ENCODE measurements around the gene LRRC47.

The LRRC47 gene

DNA sequence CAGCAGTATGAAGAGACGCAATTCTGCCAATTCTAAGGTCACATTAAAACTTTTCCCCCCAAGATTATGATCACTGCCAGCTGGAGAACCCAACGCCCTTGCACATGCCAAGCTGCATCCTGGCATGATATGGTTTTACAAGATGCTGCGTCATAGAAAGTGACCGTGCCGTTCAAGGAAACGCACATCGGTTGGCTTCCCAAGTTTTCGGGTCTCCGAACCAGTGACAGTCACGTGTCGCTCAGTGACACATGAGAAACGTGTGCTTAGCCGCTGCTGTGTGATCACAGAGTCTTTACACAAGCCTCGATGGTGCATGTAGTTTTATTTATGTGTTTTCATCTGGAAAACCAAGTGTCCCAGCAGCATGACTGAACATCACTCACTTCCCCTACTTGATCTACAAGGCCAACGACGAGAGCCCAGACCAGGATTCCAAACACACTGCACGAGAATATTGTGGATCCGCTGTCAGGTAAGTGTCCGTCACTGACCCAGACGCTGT, 16.3 kb downstream of the LRRC47 start:
- no peaks in the 10 kb centered on the region for H3K9me3 Mint-ChIP-seq
- H3K4me3 Mint-ChIP-seq: no peak overlapping the region
- TF ChIP-seq, protein P1, sequence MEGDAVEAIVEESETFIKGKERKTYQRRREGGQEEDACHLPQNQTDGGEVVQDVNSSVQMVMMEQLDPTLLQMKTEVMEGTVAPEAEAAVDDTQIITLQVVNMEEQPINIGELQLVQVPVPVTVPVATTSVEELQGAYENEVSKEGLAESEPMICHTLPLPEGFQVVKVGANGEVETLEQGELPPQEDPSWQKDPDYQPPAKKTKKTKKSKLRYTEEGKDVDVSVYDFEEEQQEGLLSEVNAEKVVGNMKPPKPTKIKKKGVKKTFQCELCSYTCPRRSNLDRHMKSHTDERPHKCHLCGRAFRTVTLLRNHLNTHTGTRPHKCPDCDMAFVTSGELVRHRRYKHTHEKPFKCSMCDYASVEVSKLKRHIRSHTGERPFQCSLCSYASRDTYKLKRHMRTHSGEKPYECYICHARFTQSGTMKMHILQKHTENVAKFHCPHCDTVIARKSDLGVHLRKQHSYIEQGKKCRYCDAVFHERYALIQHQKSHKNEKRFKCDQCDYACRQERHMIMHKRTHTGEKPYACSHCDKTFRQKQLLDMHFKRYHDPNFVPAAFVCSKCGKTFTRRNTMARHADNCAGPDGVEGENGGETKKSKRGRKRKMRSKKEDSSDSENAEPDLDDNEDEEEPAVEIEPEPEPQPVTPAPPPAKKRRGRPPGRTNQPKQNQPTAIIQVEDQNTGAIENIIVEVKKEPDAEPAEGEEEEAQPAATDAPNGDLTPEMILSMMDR (IDR thresholded peaks at IDR 0.05): no peak
- no peak for DNase-seq
- peak overlapping the region; percentile 42 for H3K27ac Mint-ChIP-seq
- H3K4me1 Mint-ChIP-seq: peaks cover 16% of the 10 kb centered on the region
- peaks cover 42% of the 10 kb centered on the region for H3K36me3 Mint-ChIP-seq (ENCODE audit: low read depth)
- no peaks in the 10 kb centered on the region for H3K27me3 Mint-ChIP-seq (ENCODE audit: low read depth, poor library complexity)

DNA sequence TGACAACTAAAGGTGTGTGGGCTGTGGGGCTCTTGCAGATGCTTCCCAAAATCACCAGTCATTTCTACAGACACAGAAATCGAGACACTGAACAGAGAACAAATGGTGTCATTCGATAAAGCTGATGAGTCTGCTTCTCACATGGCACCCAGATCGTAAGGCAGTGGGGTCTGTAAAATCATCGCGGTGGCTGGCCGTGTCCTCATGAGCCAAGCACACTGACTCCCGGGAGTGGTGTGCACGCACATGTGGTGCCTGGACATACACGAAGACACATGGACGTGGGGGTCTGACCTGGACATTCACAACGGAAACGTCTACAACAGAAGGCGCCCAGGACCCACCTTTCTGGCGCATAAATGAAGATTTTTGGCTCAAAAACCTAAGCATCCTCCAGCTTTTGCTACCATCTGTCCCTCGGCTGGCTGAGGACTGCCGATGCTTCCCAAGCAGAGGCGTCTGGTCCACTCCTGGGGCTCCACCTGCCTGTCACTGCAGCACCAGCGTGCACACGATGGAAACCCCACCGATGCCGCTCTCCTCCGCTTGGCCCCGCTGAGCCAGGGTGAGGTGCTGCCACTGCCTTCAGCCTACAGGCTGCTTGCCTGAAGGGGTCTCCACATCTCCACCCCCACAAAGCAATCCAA, 16.9 kb downstream of the LRRC47 start:
- Mint-ChIP-seq H3K4me1 (peaks cover 19% of the 10 kb centered on the region), H3K9me3 (no peaks in the 10 kb centered on the region), H3K27me3 (ENCODE audit: low read depth, poor library complexity) (no peaks in the 10 kb centered on the region), H3K4me3 (no peak overlapping the region), H3K36me3 (ENCODE audit: low read depth) (peaks cover 40% of the 10 kb centered on the region), H3K27ac (peak overlapping the region; percentile 42)
- no peak for DNase-seq
- TF ChIP-seq, protein P1 (IDR thresholded peaks at IDR 0.05): no peak

DNA sequence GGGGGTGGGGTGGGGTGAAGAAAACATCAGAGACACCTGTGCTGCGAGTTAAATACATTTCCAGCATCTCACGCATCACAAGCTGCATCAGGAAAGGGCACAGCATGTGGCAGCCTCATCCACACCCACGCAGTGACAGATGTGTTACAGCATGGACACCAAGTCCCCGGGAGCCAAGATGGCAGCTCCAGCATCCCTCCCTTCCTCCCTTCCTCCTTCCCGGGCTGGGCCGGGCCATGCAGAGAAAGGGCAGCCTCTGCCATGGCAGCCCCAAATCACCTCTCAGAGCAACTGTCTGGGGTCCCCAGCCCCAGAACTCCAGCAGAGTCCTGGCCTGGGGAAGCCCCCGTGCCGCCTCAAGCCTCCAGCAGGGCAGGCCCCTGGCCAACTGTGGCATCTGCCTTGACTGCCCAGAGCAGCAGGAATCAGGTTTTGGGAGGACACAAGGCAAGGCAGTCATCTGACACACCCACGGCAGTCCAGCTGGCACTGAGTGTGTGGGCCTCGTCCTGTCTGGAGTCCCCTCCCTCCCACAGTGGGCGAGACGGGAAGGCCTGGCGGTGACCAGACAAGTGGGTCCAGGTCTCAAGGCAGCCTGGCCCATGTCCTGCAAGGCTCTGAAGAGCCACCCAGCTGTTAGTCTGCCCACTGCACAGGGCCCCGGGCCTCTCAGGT, 17.6 kb downstream of the LRRC47 start:
- no peak for DNase-seq
- Mint-ChIP-seq H3K4me1 (peaks cover 26% of the 10 kb centered on the region), H3K4me3 (no peak overlapping the region), H3K27me3 (ENCODE audit: low read depth, poor library complexity) (no peaks in the 10 kb centered on the region), H3K9me3 (no peaks in the 10 kb centered on the region), H3K27ac (no peak overlapping the region), H3K36me3 (ENCODE audit: low read depth) (peaks cover 33% of the 10 kb centered on the region)
- TF ChIP-seq, protein P1 (IDR thresholded peaks at IDR 0.05): no peak

DNA sequence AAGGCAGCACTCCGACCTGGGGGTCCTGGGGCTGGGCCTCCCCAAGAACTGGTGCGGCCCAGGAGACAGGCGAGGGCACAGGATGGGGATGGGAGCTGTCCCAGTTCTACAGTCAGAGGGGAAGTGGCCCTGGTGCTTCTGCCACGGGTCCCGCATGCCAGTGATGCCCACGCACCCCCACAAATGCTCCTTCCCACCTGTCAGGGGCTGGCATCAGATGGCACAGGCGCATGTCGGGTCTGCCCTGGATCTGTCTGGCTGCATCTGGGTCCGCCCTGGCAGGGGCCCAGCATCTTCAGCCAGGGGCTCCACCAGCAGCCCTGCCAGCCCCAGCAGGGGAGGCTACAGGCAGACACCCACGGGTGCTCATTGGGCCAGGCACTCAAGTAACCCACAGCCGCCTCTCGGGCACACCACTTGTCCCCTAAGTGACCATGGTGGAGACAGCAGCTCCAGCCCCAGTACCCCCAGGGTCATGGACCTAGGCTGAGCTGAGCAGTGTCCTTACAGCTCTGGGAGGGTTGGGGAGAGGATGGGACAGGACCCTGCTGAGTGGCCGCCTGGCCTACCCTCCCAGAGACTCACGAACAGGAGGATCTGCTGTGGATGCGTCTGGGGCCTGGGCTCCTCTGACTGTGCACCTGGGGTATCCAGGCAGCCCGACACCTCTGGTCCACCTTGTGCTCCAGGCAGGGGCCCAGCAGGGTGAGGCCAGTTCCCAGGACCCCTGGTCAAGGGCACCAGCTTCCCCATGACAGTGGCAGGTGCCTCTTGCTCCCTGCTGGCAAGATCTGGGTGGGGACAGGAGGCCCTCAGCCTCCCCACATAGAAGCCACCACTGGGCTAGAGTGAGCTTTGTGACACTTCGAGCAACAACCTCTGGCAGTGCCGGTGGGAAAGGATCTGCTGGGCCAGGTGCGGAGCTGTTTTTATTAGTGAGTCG, 18.4 kb downstream of the LRRC47 start:
- Mint-ChIP-seq H3K27me3 (ENCODE audit: low read depth, poor library complexity) (no peaks in the 10 kb centered on the region), H3K4me1 (peaks cover 32% of the 10 kb centered on the region), H3K4me3 (no peak overlapping the region), H3K36me3 (ENCODE audit: low read depth) (peaks cover 28% of the 10 kb centered on the region), H3K27ac (no peak overlapping the region), H3K9me3 (no peaks in the 10 kb centered on the region)
- TF ChIP-seq, protein P1 (IDR thresholded peaks at IDR 0.05): no peak
- DNase-seq: no peak

- TF ChIP-seq, protein P1 (IDR thresholded peaks at IDR 0.05): no peak
- Mint-ChIP-seq H3K4me1 (peaks cover 32% of the 10 kb centered on the region), H3K27ac (no peak overlapping the region), H3K9me3 (no peaks in the 10 kb centered on the region), H3K4me3 (no peak overlapping the region), H3K27me3 (ENCODE audit: low read depth, poor library complexity) (no peaks in the 10 kb centered on the region), H3K36me3 (ENCODE audit: low read depth) (peaks cover 26% of the 10 kb centered on the region)
- DNase-seq: no peak
Measured at GRCh38 chr1:3777078-3777547, 19.2 kb downstream of the LRRC47 start.

Data from nephron progenitor cell (in vitro differentiated cells).